Skeletal muscle cell (primary cell): Measurements from ENCODE around the gene CCDC92.

Experiments used
- DNase-seq: peaks from one replicate; pipeline ENCODE4 v3.0.0-alpha.2; 2010; ENCODE audit warnings: low read depth
- H3K4me3 ChIP-seq: 2 replicates; pipeline ENCODE4 v1.5.1; 2011; ENCODE audit warnings: low read depth, mild to moderate bottlenecking, control low read depth, low read length, moderate library complexity

Gene CCDC92

GRCh38 chr12:123941000-123941399, 31.6 kb downstream of the CCDC92 start:
- no peak overlapping the region for H3K4me3 ChIP-seq
- DNase-seq, result no peak

- no peak for DNase-seq
- H3K4me3 ChIP-seq, result no peak overlapping the region
Measured at GRCh38 chr12:123940627-123940966, 32.0 kb downstream of the CCDC92 start.

GRCh38 chr12:123939716-123940626, 32.7 kb downstream of the CCDC92 start:
- no peak for DNase-seq

GRCh38 chr12:123938679-123939480, 33.8 kb downstream of the CCDC92 start:
- no peak for DNase-seq
- H3K4me3 ChIP-seq, result no peak overlapping the region

More at GRCh38 chr12:123939716-123940626, 32.7 kb downstream of the CCDC92 start:
- H3K4me3 ChIP-seq, result no peak overlapping the region

- no peak for DNase-seq
- no peak overlapping the region for H3K4me3 ChIP-seq
Measured at GRCh38 chr12:123937707-123938591, 34.7 kb downstream of the CCDC92 start.

- H3K4me3 ChIP-seq, result no peak overlapping the region
- DNase-seq, result no peak
Measured at GRCh38 chr12:123936956-123937706, 35.5 kb downstream of the CCDC92 start.

- DNase-seq, result no peak
- no peak overlapping the region for H3K4me3 ChIP-seq
Measured at GRCh38 chr12:123936471-123936870, 36.2 kb downstream of the CCDC92 start.

- H3K4me3 ChIP-seq, result no peak overlapping the region
- DNase-seq, result no peak
Measured at GRCh38 chr12:123935956-123936355, 36.7 kb downstream of the CCDC92 start.

- no peak overlapping the region for H3K4me3 ChIP-seq
- DNase-seq, result no peak
Measured at GRCh38 chr12:123934829-123935228, 37.8 kb downstream of the CCDC92 start.

- no peak overlapping the region for H3K4me3 ChIP-seq
- DNase-seq, result no peak
Measured at GRCh38 chr12:123934016-123934620, 38.5 kb downstream of the CCDC92 start.

GRCh38 chr12:123933214-123933613, 39.4 kb downstream of the CCDC92 start:
- no peak for DNase-seq
- no peak overlapping the region for H3K4me3 ChIP-seq

GRCh38 chr12:123931686-123932321, 40.8 kb downstream of the CCDC92 start:
- no peak overlapping the region for H3K4me3 ChIP-seq
- DNase-seq, result no peak

- H3K4me3 ChIP-seq, result no peak overlapping the region
- no peak for DNase-seq
Measured at GRCh38 chr12:123929946-123930583, 42.6 kb downstream of the CCDC92 start.

- H3K4me3 ChIP-seq, result no peak overlapping the region
- DNase-seq, result no peak
Measured at GRCh38 chr12:123928897-123929296, 43.7 kb downstream of the CCDC92 start.

GRCh38 chr12:123928274-123928865, 44.3 kb downstream of the CCDC92 start:
- no peak overlapping the region for H3K4me3 ChIP-seq
- no peak for DNase-seq

- H3K4me3 ChIP-seq, result no peak overlapping the region
- DNase-seq, result no peak
Measured at GRCh38 chr12:123924539-123924938, 48.1 kb downstream of the CCDC92 start.

GRCh38 chr12:123923927-123924326, 48.7 kb downstream of the CCDC92 start:
- no peak overlapping the region for H3K4me3 ChIP-seq
- DNase-seq, result no peak
